Gastrocnemius medialis (tissue), 4 donors: Measurements from ENCODE around the gene ATM. TPM values are rescaled to one million over a fixed set of nuclear protein-coding genes. Genes with fewer than 3 reads are reported as not detected.

Source experiments
- ATAC-seq, 2 donors: fragments of 150-250 bp; one replicate each; pipeline ENCODE4 v1.9.1; 2016
- DNase-seq, 2 donors: peaks; one replicate each; pipeline ENCODE4 v3.0.0-alpha.2; 2019
- H3K27ac ChIP-seq, 4 donors: fragments of 200-600 bp; sonication (generic); 1 replicate in 1 of 4; 2 replicates in 3 of 4; pipeline ENCODE4 v1.5.1; 2016 to 2018; ENCODE audit warnings: mild to moderate bottlenecking in 2 of 4, moderate library complexity in 1 of 4
- H3K27me3 ChIP-seq, 3 donors: fragments of 200-600 bp; sonication (generic) in 2 of 3; 1 replicate in 1 of 3; 2 replicates in 2 of 3; pipeline versions ENCODE4 v1.5.1 to v1.6.0; 2016 to 2019; ENCODE audit warnings: mild to moderate bottlenecking in 1 of 3, moderate library complexity in 1 of 3
- H3K36me3 ChIP-seq, 2 donors: fragments of 200-600 bp; sonication (generic) in 1 of 2; one replicate each; pipeline ENCODE4 v1.5.1; 2017 to 2018
- H3K4me1 ChIP-seq, 2 donors: fragments of 200-600 bp; sonication (generic) in 1 of 2; one replicate each; pipeline ENCODE4 v1.5.1; 2016 to 2017; ENCODE audit warnings: mild to moderate bottlenecking in 2 of 2
- H3K4me3 ChIP-seq, 4 donors: fragments of 200-600 bp; sonication (generic) in 3 of 4; 1 replicate in 1 of 4; 2 replicates in 3 of 4; pipeline ENCODE4 v1.5.1; 2016 to 2019; ENCODE audit warnings: mild to moderate bottlenecking in 2 of 4
- H3K9me3 ChIP-seq, 3 donors: fragments of 200-600 bp; sonication (generic) in 2 of 3; 1 replicate in 1 of 3; 2 replicates in 2 of 3; pipeline ENCODE4 v1.5.1; 2016 to 2019
- CTCF ChIP-seq, 5 experiments: fragments of 450-650 bp in 3 of 5; fragments of 200-600 bp in 2 of 5; sonication (generic) in 2 of 5; IDR thresholded peaks in 4 of 5; conservative IDR thresholded peaks in 1 of 5; 1 replicate in 4 of 5; 2 replicates in 1 of 5; pipeline ENCODE4 v1.5.1; 2016 to 2019; ENCODE audit warnings: antibody characterized with exemption in 5 of 5, mild to moderate bottlenecking in 3 of 5, moderate library complexity in 3 of 5
- POLR2A ChIP-seq, 2 donors: fragments of 450-650 bp; IDR thresholded peaks; one replicate each; pipeline ENCODE4 v1.6.1; 2017; ENCODE audit warnings: antibody characterized with exemption in 2 of 2, mild to moderate bottlenecking in 2 of 2, moderate library complexity in 2 of 2
- in situ Hi-C, 4 donors: fragments of 200-750 bp; cut with MboI; loops; one replicate each; pipeline versions ENCODE4 v1.15.0 to v1.8.0; 2017; ENCODE audit warnings: low sequenced_read_pairs in 4 of 4
- intact Hi-C: fragments of 100-400 bp; cut with DNase I; formaldehyde crosslinking; loops from one replicate; pipeline ENCODE4 v1.15.1; 2023; ENCODE audit warnings: low total_unique reads
- total RNA-seq, 4 donors: library from RNA; depleted of rRNA; stranded (reverse); fragments of >200 nt; gene quantifications; one replicate each; pipeline versions ENCODE4 v1.1.0 to v1.2.3, GENCODE V29; 2016

The ATM gene
- total RNA-seq, 4 donors from 2014 or later, result 9.3 to 21.6 (median 15.9) TPM

- TF ChIP-seq POLR2A (IDR thresholded peaks at IDR 0.05), result no peak
- TF ChIP-seq CTCF (IDR thresholded peaks at IDR 0.05 in 4 of 5, conservative IDR thresholded peaks at IDR 0.05 in 1 of 5), result no peak
- in situ Hi-C loops, result no loop called here
- H3K27ac ChIP-seq, result no peak overlapping the region
These were observed 14.2 kb downstream of the ATM start for GRCh38 chr11:108237058-108237481.

GRCh38 chr11:108239076-108239475 lies 16.2 kb downstream of the ATM start:
- intact Hi-C loops, result no loop called here
- in situ Hi-C loops, result no loop called here
- Histone ChIP-seq H3K4me3 (no peak overlapping the region), H3K36me3 (peaks cover 0 to 24% of the 10 kb centered on the region in 2 donors), H3K27ac (no peak overlapping the region), H3K27me3 (no peaks in the 10 kb centered on the region), H3K4me1 (no peaks in the 10 kb centered on the region), H3K9me3 (no peaks in the 10 kb centered on the region)
- ATAC-seq, result no peak
- no peak for DNase-seq
- TF ChIP-seq CTCF (IDR thresholded peaks at IDR 0.05 in 4 of 5, conservative IDR thresholded peaks at IDR 0.05 in 1 of 5) (no peak), POLR2A (IDR thresholded peaks at IDR 0.05) (no peak)

More at GRCh38 chr11:108237058-108237481, 14.2 kb downstream of the ATM start:
- ATAC-seq (no peak), DNase-seq (no peak)
- intact Hi-C loops, result no loop called here
- no peaks in the 10 kb centered on the region for H3K9me3 ChIP-seq
- peaks cover 0 to 24% of the 10 kb centered on the region in 2 donors for H3K36me3 ChIP-seq
- no peak overlapping the region for H3K4me3 ChIP-seq
- H3K27me3 ChIP-seq, result no peaks in the 10 kb centered on the region
- H3K4me1 ChIP-seq, result no peaks in the 10 kb centered on the region

- Histone ChIP-seq H3K4me1 (no peaks in the 10 kb centered on the region), H3K27ac (no peak overlapping the region), H3K9me3 (no peaks in the 10 kb centered on the region), H3K36me3 (peaks cover 0 to 19% of the 10 kb centered on the region in 2 donors), H3K4me3 (no peak overlapping the region), H3K27me3 (no peaks in the 10 kb centered on the region)
- intact Hi-C loops (no loop called here), in situ Hi-C loops (no loop called here)
- TF ChIP-seq POLR2A (IDR thresholded peaks at IDR 0.05) (no peak), CTCF (IDR thresholded peaks at IDR 0.05 in 4 of 5, conservative IDR thresholded peaks at IDR 0.05 in 1 of 5) (no peak)
- DNase-seq (no peak), ATAC-seq (no peak)
These were observed 18.6 kb downstream of the ATM start for GRCh38 chr11:108241330-108242037.

GRCh38 chr11:108242422-108242821 lies 19.6 kb downstream of the ATM start:
- Histone ChIP-seq H3K27me3 (no peaks in the 10 kb centered on the region), H3K4me1 (no peaks in the 10 kb centered on the region), H3K4me3 (no peak overlapping the region), H3K9me3 (no peaks in the 10 kb centered on the region), H3K36me3 (peaks cover 0 to 16% of the 10 kb centered on the region in 2 donors), H3K27ac (no peak overlapping the region)
- TF ChIP-seq CTCF (IDR thresholded peaks at IDR 0.05 in 4 of 5, conservative IDR thresholded peaks at IDR 0.05 in 1 of 5), result no peak
- DNase-seq, result no peak
- ATAC-seq, result no peak
- intact Hi-C loops (no loop called here), in situ Hi-C loops (no loop called here)

- H3K27ac ChIP-seq, result no peak overlapping the region
- DNase-seq (no peak), ATAC-seq (no peak)
- in situ Hi-C loops, result no loop called here
- intact Hi-C loops, result no loop called here
- TF ChIP-seq CTCF (IDR thresholded peaks at IDR 0.05 in 4 of 5, conservative IDR thresholded peaks at IDR 0.05 in 1 of 5) (no peak), POLR2A (IDR thresholded peaks at IDR 0.05) (no peak)
- no peaks in the 10 kb centered on the region for H3K9me3 ChIP-seq
- H3K36me3 ChIP-seq, result peaks cover 0 to 26% of the 10 kb centered on the region in 2 donors
- H3K27me3 ChIP-seq, result no peaks in the 10 kb centered on the region
- no peak overlapping the region for H3K4me3 ChIP-seq
- no peaks in the 10 kb centered on the region for H3K4me1 ChIP-seq
These were observed 23.4 kb downstream of the ATM start for GRCh38 chr11:108246308-108246707.
